PFSK-1 (cell line): ENCODE data around the gene SLCO1C1. TPM values are rescaled to one million over a fixed set of nuclear protein-coding genes. Genes with fewer than 3 reads are reported as not detected.

Experiments used
- FOXP2 ChIP-seq: optimal IDR thresholded peaks from 2 replicates; pipeline ENCODE3; 2011; ENCODE audit warnings: borderline replicate concordance, control low read depth, inconsistent platforms; ENCODE audit not compliant: insufficient read depth; ENCODE audit errors: extremely low read length, extremely low read depth
- POLR2AphosphoS5 ChIP-seq: IDR thresholded peaks from 2 replicates; pipeline ENCODE4 v1.6.1; 2012; ENCODE audit warnings: low read depth, mild to moderate bottlenecking, control low read depth, low read length, moderate library complexity
- SIN3A ChIP-seq: IDR thresholded peaks from 2 replicates; pipeline ENCODE4 v1.6.1; 2012; ENCODE audit warnings: mild to moderate bottlenecking, low read length, moderate library complexity, borderline replicate concordance; ENCODE audit not compliant: insufficient read depth
- TAF1 ChIP-seq: IDR thresholded peaks from 2 replicates; pipeline ENCODE4 v1.6.1; 2012; ENCODE audit warnings: low read length, control low read depth, borderline replicate concordance; ENCODE audit not compliant: insufficient read depth
- polyA plus RNA-seq: library from polyadenylated mRNA; unstranded; fragments of >200 nt; gene quantifications from one replicate; pipeline ENCODE4 v1.2.1, GENCODE V29; 2012; ENCODE audit warnings: low read depth, missing spikeins; ENCODE audit not compliant: insufficient read length
- TF ChIP-seq, protein P1 (sequence below), 2 experiments: IDR thresholded peaks; 2 replicates each; pipeline versions ENCODE4 v1.6.1 to v1.8.0; 2011 to 2012; ENCODE audit warnings: low read depth in 2 of 2, low read length in 2 of 2, control low read depth in 1 of 2, inconsistent platforms in 1 of 2, mild to moderate bottlenecking in 1 of 2, moderate library complexity in 1 of 2; ENCODE audit not compliant: insufficient read depth in 1 of 2

The SLCO1C1 gene
- not detected for polyA plus RNA-seq

- TF ChIP-seq FOXP2 = no peak
- no peak for TF ChIP-seq TAF1
- no peak for TF ChIP-seq POLR2AphosphoS5
- no peak for TF ChIP-seq SIN3A
- TF ChIP-seq, protein P1, sequence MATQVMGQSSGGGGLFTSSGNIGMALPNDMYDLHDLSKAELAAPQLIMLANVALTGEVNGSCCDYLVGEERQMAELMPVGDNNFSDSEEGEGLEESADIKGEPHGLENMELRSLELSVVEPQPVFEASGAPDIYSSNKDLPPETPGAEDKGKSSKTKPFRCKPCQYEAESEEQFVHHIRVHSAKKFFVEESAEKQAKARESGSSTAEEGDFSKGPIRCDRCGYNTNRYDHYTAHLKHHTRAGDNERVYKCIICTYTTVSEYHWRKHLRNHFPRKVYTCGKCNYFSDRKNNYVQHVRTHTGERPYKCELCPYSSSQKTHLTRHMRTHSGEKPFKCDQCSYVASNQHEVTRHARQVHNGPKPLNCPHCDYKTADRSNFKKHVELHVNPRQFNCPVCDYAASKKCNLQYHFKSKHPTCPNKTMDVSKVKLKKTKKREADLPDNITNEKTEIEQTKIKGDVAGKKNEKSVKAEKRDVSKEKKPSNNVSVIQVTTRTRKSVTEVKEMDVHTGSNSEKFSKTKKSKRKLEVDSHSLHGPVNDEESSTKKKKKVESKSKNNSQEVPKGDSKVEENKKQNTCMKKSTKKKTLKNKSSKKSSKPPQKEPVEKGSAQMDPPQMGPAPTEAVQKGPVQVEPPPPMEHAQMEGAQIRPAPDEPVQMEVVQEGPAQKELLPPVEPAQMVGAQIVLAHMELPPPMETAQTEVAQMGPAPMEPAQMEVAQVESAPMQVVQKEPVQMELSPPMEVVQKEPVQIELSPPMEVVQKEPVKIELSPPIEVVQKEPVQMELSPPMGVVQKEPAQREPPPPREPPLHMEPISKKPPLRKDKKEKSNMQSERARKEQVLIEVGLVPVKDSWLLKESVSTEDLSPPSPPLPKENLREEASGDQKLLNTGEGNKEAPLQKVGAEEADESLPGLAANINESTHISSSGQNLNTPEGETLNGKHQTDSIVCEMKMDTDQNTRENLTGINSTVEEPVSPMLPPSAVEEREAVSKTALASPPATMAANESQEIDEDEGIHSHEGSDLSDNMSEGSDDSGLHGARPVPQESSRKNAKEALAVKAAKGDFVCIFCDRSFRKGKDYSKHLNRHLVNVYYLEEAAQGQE (IDR thresholded peaks at IDR 0.05; ENCODE audit: insufficient read depth in 1 of 2, low read depth in 2 of 2, low read length in 2 of 2) = no peak
Observed at GRCh38 chr12:20695232-20695631, at the start of gene SLCO1C1. SLCO1C1 (plus strand) TSS chr12:20695332; CDS start chr12:20699577, 4,245 bp downstream.

- no peak for TF ChIP-seq SIN3A
- TF ChIP-seq FOXP2 = no peak
Observed at GRCh38 chr12:20646239-20646827, 48.8 kb upstream of the SLCO1C1 start.

DNA sequence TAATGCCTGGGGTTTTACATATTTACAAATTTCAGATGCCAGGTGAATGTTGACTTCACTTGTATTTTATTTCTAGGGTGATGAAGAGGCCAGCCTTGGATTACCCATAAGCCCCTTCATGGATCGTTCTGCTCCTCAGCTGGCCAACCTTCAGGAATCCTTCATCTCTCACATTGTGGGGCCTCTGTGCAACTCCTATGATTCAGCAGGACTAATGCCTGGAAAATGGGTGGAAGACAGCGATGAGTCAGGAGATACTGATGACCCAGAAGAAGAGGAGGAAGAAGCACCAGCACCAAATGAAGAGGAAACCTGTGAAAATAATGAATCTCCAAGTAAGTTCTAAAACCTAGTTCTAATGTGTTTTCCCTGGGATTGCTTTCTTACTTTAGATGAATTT is 41.3 kb upstream of the SLCO1C1 start:
- no peak for TF ChIP-seq POLR2AphosphoS5
- TF ChIP-seq, protein P1 (IDR thresholded peaks at IDR 0.05; ENCODE audit: insufficient read depth in 1 of 2, low read depth in 2 of 2, low read length in 2 of 2) = no peak
- no peak for TF ChIP-seq TAF1
- TF ChIP-seq SIN3A = no peak
- no peak for TF ChIP-seq FOXP2

- TF ChIP-seq, protein P1 (IDR thresholded peaks at IDR 0.05; ENCODE audit: insufficient read depth in 1 of 2, low read depth in 2 of 2, low read length in 2 of 2) = no peak
- TF ChIP-seq SIN3A (no peak), TAF1 (no peak), FOXP2 (no peak), POLR2AphosphoS5 (no peak)
Observed at GRCh38 chr12:20656600-20656999, 38.5 kb upstream of the SLCO1C1 start.

DNA sequence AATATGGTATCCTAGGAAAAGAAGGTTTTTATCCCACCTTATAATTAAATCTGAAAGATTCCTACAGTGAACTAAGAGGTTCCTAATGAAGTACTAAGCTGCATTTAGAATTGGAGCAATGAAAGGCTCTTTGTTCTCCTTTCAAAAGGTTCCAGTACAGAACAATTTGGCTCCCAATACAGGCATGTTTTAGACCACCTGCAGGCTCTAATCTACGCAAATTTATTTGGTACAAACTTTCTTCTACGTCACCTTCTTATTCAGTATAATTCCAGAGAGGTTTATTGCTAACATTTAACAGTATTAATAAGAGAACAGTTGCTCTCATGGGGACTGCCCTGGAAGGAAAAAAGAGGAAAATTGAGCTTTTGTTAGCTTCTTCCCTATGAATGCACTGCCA is 37.6 kb upstream of the SLCO1C1 start:
- TF ChIP-seq SIN3A (no peak), FOXP2 (no peak), TAF1 (no peak), POLR2AphosphoS5 (no peak)
- TF ChIP-seq, protein P1 (IDR thresholded peaks at IDR 0.05; ENCODE audit: insufficient read depth in 1 of 2, low read depth in 2 of 2, low read length in 2 of 2) = no peak
